Esophagus muscularis mucosa (tissue), 3 donors: ENCODE data around the gene DCK.

Experiments
- POLR2A ChIP-seq: fragments of 450-650 bp; IDR thresholded peaks from one replicate; pipeline ENCODE4 v1.6.1; 2017; ENCODE audit warnings: antibody characterized with exemption, moderate library complexity, mild to moderate bottlenecking, low read depth
- TF ChIP-seq, protein P1 (sequence below), 3 experiments: fragments of 200-600 bp in 2 of 3; fragments of 450-650 bp in 1 of 3; sonication (generic) in 2 of 3; IDR thresholded peaks; one replicate each; pipeline ENCODE4 v1.5.1; 2017 to 2019; ENCODE audit warnings: antibody characterized with exemption in 3 of 3, mild to moderate bottlenecking in 2 of 3, moderate library complexity in 1 of 3

DNA sequence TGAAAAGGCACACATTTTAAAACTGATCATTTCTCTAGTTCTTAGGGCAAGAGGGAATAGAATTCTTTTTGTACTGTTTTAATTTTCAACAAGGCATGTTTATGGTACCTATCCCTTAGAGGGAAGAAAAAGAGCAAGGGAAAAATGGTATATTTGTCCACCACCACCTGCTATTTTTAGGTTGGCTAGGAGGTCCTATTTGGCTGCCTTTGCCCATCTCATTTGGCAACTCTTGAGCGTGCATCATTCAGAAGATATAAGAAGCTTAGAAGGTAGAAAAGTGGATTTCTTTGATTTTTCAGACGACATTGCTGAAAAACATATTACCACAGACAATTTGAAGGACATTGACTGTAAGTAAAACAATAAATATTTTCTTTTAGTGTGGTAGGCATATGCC lies 69.0 kb downstream of the DCK start:
- TF ChIP-seq, protein P1, sequence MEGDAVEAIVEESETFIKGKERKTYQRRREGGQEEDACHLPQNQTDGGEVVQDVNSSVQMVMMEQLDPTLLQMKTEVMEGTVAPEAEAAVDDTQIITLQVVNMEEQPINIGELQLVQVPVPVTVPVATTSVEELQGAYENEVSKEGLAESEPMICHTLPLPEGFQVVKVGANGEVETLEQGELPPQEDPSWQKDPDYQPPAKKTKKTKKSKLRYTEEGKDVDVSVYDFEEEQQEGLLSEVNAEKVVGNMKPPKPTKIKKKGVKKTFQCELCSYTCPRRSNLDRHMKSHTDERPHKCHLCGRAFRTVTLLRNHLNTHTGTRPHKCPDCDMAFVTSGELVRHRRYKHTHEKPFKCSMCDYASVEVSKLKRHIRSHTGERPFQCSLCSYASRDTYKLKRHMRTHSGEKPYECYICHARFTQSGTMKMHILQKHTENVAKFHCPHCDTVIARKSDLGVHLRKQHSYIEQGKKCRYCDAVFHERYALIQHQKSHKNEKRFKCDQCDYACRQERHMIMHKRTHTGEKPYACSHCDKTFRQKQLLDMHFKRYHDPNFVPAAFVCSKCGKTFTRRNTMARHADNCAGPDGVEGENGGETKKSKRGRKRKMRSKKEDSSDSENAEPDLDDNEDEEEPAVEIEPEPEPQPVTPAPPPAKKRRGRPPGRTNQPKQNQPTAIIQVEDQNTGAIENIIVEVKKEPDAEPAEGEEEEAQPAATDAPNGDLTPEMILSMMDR (IDR thresholded peaks at IDR 0.05) = no peak
- no peak for TF ChIP-seq POLR2A
